HepG2 (cell line): ENCODE results near the gene TMEM258. TPM values are rescaled to one million over a fixed set of nuclear protein-coding genes. Genes with fewer than 3 reads are reported as not detected.

Experiments used
- AHDC1 ChIP-seq: sonication (generic); formaldehyde crosslinking; IDR thresholded peaks from 2 replicates; pipeline ENCODE4 v1.5.1; 2020; ENCODE audit warnings: mild to moderate bottlenecking, missing genetic modification reagents, borderline replicate concordance
- GABPB1 ChIP-seq: IDR thresholded peaks from 2 replicates; pipeline ENCODE4 v1.6.1; 2016; ENCODE audit warnings: mild to moderate bottlenecking, missing genetic modification reagents, moderate library complexity, missing compliant biosample characterization
- GATAD1 ChIP-seq: IDR thresholded peaks from 2 replicates; pipeline ENCODE4 v1.6.1; 2016; ENCODE audit warnings: missing genetic modification reagents, missing compliant biosample characterization
- HMGXB4 ChIP-seq, 2 experiments: sonication (generic) in 1 of 2; formaldehyde crosslinking in 1 of 2; IDR thresholded peaks; 2 replicates each; pipeline versions ENCODE4 v1.4.0 to v1.6.1; 2018 to 2020; ENCODE audit warnings: missing genetic modification reagents in 2 of 2, borderline replicate concordance in 1 of 2, low read depth in 1 of 2, mild to moderate bottlenecking in 1 of 2, missing biosample characterization in 1 of 2
- MEIS2 ChIP-seq: sonication (generic); formaldehyde crosslinking; IDR thresholded peaks from 2 replicates; pipeline ENCODE4 v1.9.0; 2021; ENCODE audit warnings: mild to moderate bottlenecking, missing genetic modification reagents
- RARA ChIP-seq: IDR thresholded peaks from 2 replicates; pipeline ENCODE4 v1.6.1; 2016; ENCODE audit warnings: missing genetic modification reagents, missing compliant biosample characterization
- RBFOX2 ChIP-seq: fragments of 200-400 bp; formaldehyde crosslinking; IDR thresholded peaks from 2 replicates; pipeline ENCODE4 v1.6.1; 2017; ENCODE audit warnings: low read depth, mild to moderate bottlenecking, low read length
- RNF2 ChIP-seq: fragments of 450-650 bp; conservative IDR thresholded peaks from 2 replicates; pipeline ENCODE4 v1.6.1; 2016; ENCODE audit warnings: low read depth
- ZNF207 ChIP-seq: fragments of 450-650 bp; IDR thresholded peaks from 2 replicates; pipeline ENCODE4 v1.6.1; 2016; ENCODE audit warnings: antibody characterized with exemption, borderline replicate concordance
- ZNF317 ChIP-seq: sonication (generic); formaldehyde crosslinking; IDR thresholded peaks from 2 replicates; pipeline ENCODE4 v1.5.0; 2020; ENCODE audit warnings: mild to moderate bottlenecking, missing genetic modification reagents
- ZNF414 ChIP-seq: sonication (generic); formaldehyde crosslinking; IDR thresholded peaks from 2 replicates; pipeline ENCODE4 v1.5.0; 2020; ENCODE audit warnings: missing genetic modification reagents
- ZNF772 ChIP-seq: sonication (generic); formaldehyde crosslinking; IDR thresholded peaks from 2 replicates; pipeline ENCODE4 v1.5.0; 2020; ENCODE audit warnings: mild to moderate bottlenecking, missing genetic modification reagents
- ZSCAN9 ChIP-seq: IDR thresholded peaks from 2 replicates; pipeline ENCODE4 v1.6.1; 2016; ENCODE audit warnings: borderline replicate concordance
- ZXDC ChIP-seq: sonication (generic); formaldehyde crosslinking; IDR thresholded peaks from 2 replicates; pipeline ENCODE4 v1.5.0; 2020; ENCODE audit warnings: mild to moderate bottlenecking, missing genetic modification reagents
- polyA plus RNA-seq, 8 experiments: library from polyadenylated mRNA; depleted of rRNA in 3 of 8; stranded (reverse) in 7 of 8; unstranded in 1 of 8; fragments of >200 nt; fragmentation: Illumina TruSeq in 4 of 8; extraction: Trizol in 4 of 8; gene quantifications; 2 replicates each; pipeline versions ENCODE4 v1.2.1 to v1.2.3, GENCODE V29; 2011 to 2016; ENCODE audit warnings: low read depth in 4 of 8, missing spikeins in 1 of 8, mixed read lengths in 1 of 8; ENCODE audit not compliant: insufficient read depth in 1 of 8
- total RNA-seq, 5 experiments: library from RNA; depleted of rRNA; stranded (reverse); fragments of >200 nt; fragmentation: Illumina TruSeq; extraction: Trizol; gene quantifications; 2 replicates each; pipeline ENCODE4 v1.2.3, GENCODE V29; 2016; ENCODE audit warnings: low read depth in 1 of 5

TMEM258 gene
- total and polyA plus RNA-seq, 2 of the 13 experiments (the other 11 are each of a cell fraction or from before 2014, with no cell fraction given), result 175 to 424 TPM

GRCh38 chr11:61747192-61747966 lies 45.0 kb downstream of the TMEM258 start (continued):
- TF ChIP-seq AHDC1 (CRISPR knock-in tag) (no peak), GABPB1 (CRISPR knock-in tag) (peak; percentile 73; the same call in 1 of the 2 replicates), ZXDC (CRISPR knock-in tag) (no peak), ZNF414 (CRISPR knock-in tag) (peak; percentile 79; the same call in 1 of the 2 replicates), RARA (CRISPR knock-in tag) (peak; percentile 70; the same call in 1 of the 2 replicates), ZNF317 (CRISPR knock-in tag) (0 out of 2 replicates have a peak, but pooled peaks have one; percentile 6), ZNF207 (no peak), MEIS2 (peak; percentile 14; the same call in 1 of the 2 replicates), HMGXB4 (CRISPR knock-in tag; IDR thresholded peaks at IDR 0.05; ENCODE audit: borderline replicate concordance in 1 of 2, low read depth in 1 of 2) (peak; percentile 92 to 95), RNF2 (no peak), GATAD1 (CRISPR knock-in tag) (peak; percentile 66; the same call in 1 of the 2 replicates), ZNF772 (CRISPR knock-in tag) (peak; percentile 42; the same call in 1 of the 2 replicates), RBFOX2 (0 out of 2 replicates have a peak, but pooled peaks have one; percentile 27), ZSCAN9 (no peak)
